ENCODE data around the gene STT3A.
A peak's percentile ranks its signal among the peaks of the same experiment; 100 is the strongest.

The STT3A gene

GRCh38 chr11:125591649-125592304, 875 bp upstream of the STT3A start:
- peak; percentile 51 for DNase-seq

DNA sequence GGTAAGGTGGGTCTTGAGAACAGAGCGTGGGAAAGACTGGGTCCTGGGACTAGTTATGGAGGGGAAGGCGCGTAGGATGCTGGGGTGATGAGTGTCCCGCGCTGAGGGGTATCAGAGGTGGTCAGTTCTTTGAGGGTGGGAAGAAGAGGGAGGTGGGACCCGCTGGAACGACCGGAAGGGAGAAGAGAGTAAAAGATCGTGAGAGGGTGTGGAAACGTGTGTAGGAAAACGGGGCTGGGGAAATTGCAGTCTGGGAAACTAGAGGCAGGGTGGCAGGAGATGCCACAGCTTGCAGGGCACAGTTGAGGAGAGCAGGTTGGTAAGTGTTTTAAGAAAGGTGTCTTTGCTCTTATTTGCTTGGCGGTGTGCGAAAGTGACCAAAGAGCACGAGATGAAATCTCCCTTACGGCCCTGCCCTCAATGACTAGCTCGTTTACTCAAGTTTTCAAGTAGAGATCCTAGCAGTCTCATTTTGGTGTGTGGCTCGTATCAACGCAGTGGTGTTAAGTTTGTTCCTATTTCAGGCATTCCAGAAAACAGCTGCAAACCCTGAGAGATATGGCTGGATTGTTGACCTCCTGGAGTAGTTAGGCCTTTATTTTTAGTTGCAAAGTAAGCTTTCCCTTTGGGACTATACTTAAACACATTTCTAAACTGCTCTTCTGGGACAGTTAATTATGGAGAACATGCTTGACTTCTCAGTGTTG, 615 bp downstream of the STT3A start:
- DNase-seq = peak; percentile 55

- DNase-seq = no peak
Observed at GRCh38 chr11:125594958-125595357, 2.3 kb downstream of the STT3A start.

GRCh38 chr11:125600663-125601062, 8.0 kb downstream of the STT3A start:
- no peak for DNase-seq

- DNase-seq = no peak
Observed at GRCh38 chr11:125603207-125603606, 10.6 kb downstream of the STT3A start.

- no peak for DNase-seq
Observed at GRCh38 chr11:125605417-125605816, 12.8 kb downstream of the STT3A start.

- DNase-seq = no peak
Observed at GRCh38 chr11:125609545-125609944, 16.9 kb downstream of the STT3A start.

DNA sequence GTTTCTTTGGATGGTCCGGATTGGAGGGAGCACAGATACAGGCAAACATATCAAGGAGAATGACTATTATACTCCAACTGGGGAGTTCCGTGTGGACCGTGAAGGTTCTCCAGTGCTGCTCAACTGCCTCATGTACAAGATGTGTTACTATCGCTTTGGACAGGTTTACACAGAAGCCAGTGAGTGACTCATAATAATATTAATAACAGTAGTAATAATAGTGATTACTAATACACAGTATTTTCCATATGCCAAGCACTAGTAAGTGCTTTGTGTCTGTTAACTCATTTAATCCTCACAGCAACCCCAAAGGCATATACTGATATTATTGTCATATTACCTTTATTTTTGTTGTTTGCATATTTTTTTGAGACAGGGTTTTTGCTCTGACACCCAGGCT, 25.7 kb downstream of the STT3A start:
- no peak for DNase-seq

- DNase-seq = no peak
Observed at GRCh38 chr11:125621995-125622394, 29.3 kb downstream of the STT3A start.

- DNase-seq = no peak
Observed at GRCh38 chr11:125623064-125623463, 30.4 kb downstream of the STT3A start.

DNA sequence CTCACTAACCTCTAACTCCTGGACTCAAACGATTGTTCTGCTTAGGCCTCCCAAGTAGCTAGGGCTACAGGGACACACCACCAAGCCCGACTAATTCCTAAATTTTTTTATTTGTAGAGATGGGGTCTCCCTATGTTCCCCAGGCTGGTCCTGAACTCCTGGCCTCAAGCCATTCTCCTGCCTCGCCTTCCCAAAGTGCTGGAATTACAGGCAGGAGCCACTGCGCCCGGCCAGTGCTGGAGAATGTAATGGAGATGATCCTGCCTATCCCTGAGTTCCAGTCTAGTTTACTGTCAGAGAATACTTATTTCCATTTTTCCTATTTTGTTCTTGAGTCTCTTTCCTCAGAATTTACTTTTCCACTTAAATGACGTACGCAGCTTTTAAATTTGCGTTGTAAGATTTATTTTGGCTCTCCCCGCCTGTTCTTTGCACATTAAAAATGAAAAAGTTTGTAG, 32.1 kb downstream of the STT3A start, which contains the start of gene CHEK1:
CHEK1 (plus strand) TSS at position 408 of the 458 bp plus-strand sequence. CDS start 1,606 bp downstream, outside the sequence.
- DNase-seq = no peak

- DNase-seq = no peak
Observed at GRCh38 chr11:125625225-125625629, 32.6 kb downstream of the STT3A start.

- DNase-seq = peak; percentile 89
Observed at GRCh38 chr11:125625630-125626287, 33.1 kb downstream of the STT3A start.

DNA sequence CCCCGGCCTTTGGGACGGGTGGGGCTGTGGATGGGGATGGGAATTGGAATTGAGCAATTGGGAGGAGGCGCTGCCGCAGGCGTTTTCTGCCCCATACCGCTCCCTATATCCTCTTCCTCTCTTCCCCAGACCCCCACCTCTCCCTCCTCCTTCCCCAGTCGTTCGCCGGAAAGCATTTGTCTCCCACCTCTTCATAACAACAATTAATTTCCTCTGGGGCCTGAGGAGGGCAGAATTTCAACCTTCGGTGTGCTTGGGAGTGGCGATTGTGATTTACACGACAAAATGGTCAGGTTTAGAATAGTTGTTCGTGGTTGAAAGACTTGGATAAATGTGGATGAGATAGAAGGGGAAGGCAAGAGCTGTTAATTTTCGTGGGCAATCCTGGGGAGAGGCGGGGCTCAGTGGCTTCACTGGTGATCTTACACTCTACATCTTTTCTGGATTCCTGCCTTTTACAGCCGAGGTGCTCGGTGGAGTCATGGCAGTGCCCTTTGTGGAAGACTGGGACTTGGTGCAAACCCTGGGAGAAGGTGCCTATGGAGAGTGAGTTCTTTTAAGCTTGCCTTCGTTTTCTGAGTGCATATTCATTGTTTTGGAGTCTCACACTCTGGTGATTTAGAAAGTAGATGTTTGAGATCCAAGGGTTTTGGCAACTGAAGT, 33.8 kb downstream of the STT3A start:
- peak; percentile 70 for DNase-seq

DNA sequence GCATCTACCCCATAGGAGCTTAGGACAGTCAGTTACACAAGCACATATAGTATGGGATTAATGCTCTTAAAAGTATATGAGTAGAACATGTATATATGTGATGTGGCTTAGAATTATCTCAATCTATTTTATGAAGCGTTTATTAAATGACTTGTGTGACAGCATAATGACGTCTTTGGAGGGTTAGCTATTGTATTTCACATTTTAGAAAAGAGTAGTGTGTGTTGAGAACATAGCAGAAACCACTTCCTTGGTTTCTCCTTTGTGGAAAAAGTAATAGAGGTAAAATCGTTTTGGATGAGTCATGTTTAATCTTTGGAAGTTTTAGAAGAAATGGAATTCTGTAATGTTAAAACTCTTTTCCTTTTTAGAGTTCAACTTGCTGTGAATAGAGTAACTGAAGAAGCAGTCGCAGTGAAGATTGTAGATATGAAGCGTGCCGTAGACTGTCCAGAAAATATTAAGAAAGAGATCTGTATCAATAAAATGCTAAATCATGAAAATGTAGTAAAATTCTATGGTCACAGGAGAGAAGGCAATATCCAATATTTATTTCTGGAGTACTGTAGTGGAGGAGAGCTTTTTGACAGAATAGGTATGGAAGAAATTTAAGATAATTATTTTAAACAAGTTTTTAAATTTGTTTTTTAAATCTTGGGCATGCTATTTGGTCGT, 34.7 kb downstream of the STT3A start:
- no peak for DNase-seq

- no peak for DNase-seq
Observed at GRCh38 chr11:125637840-125638239, 45.2 kb downstream of the STT3A start.

DNA sequence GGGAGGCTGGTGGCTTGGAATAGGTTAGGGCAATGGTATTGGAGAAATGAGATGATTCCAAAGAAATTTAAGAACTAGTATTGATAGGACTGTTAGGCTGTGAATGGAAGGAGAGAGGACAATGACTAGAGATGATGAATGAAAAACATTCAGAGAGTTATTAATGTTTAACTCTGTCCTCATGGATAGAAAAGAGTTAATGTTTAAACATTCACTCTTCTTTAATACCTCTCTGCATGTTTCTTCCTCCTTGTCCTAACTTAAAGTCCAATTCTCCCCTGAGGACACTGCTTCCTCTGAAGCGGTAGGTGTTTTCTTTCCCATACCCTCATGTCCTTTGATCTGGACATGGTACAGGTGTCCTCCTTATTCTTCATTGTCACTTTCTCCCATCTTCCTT, 45.7 kb downstream of the STT3A start:
- no peak for DNase-seq

DNA sequence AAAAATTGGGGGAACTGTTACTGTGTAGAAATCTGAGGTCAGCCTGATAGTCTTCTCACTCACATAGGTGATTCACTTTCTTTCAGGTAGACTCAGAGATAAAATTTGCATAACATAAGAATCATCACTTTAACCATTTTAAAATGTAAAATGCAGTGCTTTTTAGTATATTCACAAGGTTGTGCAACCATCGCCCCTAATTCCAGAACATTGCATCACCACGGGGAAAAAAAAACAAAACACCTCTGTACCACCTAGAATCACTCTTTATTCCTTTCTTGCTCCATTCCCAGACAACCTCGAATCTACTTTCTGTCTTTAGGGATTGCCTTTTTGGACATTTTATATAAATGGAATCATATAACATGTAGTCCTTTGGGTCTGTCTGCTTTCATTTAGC, 53.2 kb downstream of the STT3A start:
- no peak for DNase-seq

- DNase-seq = no peak
Observed at GRCh38 chr11:125649465-125650166, 57.0 kb downstream of the STT3A start.

DNA sequence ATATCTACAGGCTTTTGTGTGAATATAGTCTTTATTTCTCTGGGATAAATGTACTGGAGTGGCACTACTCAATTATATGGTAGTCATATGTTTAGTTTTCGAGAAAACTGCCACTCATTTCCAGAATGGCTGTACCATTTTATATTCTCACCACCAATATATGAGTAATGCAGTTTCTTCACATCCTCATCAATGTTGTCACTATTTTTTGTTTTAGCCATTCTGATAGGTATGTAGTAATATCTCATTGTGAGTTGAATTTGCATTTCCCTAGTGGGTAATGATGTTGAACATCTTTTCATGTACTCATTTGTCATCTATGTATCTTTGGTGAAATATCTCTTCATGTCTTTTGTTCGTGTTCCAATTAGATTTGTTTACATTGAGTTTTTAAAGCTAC, 70.0 kb downstream of the STT3A start:
- no peak for DNase-seq

GRCh38 chr11:125663910-125664309, 71.3 kb downstream of the STT3A start:
- no peak for DNase-seq

DNA sequence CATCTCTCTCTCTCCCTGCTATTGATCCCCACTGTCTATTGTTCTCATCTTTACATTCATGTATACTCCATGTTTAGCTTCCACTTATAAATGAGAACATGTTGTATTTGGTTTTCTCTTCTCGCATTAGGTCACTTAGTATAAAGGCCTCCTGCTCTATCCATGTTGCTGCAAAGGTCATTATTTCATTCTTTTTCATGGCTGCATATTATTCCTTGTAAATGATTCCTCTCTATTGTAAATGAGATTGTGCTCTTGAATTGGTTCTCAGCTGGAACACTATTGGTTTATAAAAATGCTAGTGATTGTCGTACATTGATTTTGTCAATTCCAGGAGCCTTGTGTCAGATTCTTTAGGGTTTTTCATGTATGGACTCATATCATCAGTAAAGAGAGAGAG, 74.5 kb downstream of the STT3A start:
- DNase-seq = no peak

Data from NCI-H1092 (cell line).